GM12864 (cell line): ENCODE results near the gene TADA2A.

Source experiments
- DNase-seq: peaks from one replicate; pipeline ENCODE4 v3.0.0-alpha.2; 2011; ENCODE audit warnings: low read depth
- H3K4me3 ChIP-seq: 2 replicates; pipeline ENCODE4 v1.5.1; 2011; ENCODE audit warnings: mild to moderate bottlenecking, low read depth, low read length, control low read depth
- TF ChIP-seq, protein P1 (sequence below): IDR thresholded peaks from 2 replicates; pipeline ENCODE4 v1.5.1; 2011; ENCODE audit warnings: low read depth, mild to moderate bottlenecking, moderate library complexity, low read length, control low read depth, inconsistent platforms; ENCODE audit errors: missing control alignments

The TADA2A gene

DNA sequence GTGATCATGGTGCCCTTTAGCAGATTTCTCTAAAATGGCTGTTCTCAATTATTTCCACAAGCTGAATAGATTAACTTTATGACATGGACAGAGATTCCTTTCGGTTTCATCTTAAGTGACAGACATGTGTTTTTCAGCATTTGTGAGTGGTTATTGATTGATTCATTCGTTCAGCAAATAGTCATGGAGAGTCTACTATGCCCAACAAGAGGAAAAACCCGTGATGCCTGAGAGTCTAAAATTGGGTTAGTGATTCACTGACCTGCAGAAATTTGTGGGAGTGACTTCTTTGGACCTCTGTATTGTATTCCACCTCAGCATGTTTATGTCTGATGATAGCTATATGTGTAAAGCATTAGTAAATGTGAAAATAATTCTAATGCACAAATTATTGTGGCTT lies 55.0 kb downstream of the TADA2A start:
- no peak for DNase-seq
- TF ChIP-seq, protein P1, sequence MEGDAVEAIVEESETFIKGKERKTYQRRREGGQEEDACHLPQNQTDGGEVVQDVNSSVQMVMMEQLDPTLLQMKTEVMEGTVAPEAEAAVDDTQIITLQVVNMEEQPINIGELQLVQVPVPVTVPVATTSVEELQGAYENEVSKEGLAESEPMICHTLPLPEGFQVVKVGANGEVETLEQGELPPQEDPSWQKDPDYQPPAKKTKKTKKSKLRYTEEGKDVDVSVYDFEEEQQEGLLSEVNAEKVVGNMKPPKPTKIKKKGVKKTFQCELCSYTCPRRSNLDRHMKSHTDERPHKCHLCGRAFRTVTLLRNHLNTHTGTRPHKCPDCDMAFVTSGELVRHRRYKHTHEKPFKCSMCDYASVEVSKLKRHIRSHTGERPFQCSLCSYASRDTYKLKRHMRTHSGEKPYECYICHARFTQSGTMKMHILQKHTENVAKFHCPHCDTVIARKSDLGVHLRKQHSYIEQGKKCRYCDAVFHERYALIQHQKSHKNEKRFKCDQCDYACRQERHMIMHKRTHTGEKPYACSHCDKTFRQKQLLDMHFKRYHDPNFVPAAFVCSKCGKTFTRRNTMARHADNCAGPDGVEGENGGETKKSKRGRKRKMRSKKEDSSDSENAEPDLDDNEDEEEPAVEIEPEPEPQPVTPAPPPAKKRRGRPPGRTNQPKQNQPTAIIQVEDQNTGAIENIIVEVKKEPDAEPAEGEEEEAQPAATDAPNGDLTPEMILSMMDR = no peak
- no peak overlapping the region for H3K4me3 ChIP-seq

- TF ChIP-seq, protein P1 = no peak
- DNase-seq = no peak
- no peak overlapping the region for H3K4me3 ChIP-seq
These were observed 55.8 kb downstream of the TADA2A start for GRCh38 chr17:37462492-37462891.

DNA sequence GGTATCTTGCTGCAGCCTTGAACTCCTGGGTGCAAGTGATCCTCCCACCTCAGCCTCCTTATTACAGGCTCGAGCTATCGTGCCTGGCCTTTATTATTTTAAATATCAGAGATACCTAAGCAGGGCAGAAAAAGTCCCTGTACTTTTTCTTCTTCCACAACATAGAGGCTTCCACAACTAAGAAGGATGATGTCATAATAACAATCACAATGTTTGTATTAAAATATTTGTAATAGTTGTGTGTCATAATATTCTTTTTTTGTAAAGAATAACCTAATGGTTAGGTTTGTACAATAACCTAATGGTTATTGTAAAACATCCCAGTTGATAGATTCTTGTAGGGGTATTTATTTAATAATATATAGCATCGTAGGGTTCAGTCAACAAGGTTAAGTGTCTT lies 56.4 kb downstream of the TADA2A start:
- no peak for DNase-seq
- H3K4me3 ChIP-seq = no peak overlapping the region
- TF ChIP-seq, protein P1 = no peak

DNA sequence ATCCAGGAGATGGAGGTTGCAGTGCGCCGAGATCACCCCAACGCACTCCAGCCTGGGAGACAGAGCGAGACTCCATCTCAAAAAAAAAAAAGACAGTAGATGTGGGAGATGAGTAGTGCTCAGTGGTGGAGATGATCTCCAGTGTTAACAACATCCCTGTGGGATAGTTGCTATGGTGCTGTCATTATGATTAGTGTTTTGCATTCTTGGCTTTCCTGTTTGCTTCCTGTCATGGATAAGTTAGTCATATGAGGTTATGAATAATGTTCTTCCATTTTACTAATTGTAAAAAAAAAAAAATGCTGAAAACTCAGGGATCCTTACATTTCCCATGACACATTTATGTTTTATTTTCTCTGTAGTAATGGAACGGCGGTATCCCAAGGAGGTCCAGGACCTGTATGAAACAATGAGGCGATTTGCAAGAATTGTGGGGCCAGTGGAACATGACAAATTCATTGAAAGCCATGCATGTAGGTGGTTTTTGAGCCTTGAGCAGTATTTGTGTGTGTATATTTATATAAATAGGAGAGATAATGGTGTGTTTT lies 58.5 kb downstream of the TADA2A start:
- H3K4me3 ChIP-seq = no peak overlapping the region
- DNase-seq = no peak
- TF ChIP-seq, protein P1 = no peak

DNA sequence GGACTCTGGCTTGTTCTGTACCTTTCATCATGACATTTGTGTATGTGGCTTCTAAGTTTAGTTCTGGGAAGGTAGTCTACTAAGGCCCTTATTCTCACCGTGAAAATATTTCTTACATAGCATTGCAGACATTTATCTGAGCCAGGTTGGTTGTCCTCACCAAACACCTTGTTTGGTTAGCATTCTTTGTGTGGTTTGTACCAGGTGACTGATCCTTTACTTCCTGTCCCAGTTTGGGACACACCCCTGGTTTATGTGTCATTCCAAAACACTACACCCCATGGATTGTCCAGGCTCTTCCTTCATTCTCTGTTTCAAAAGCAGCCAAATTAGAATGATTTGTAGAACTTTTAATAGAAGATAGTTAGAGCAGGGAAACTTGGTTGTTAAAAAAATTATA lies 59.8 kb downstream of the TADA2A start:
- H3K4me3 ChIP-seq = no peak overlapping the region
- TF ChIP-seq, protein P1 = no peak
- DNase-seq = no peak

DNA sequence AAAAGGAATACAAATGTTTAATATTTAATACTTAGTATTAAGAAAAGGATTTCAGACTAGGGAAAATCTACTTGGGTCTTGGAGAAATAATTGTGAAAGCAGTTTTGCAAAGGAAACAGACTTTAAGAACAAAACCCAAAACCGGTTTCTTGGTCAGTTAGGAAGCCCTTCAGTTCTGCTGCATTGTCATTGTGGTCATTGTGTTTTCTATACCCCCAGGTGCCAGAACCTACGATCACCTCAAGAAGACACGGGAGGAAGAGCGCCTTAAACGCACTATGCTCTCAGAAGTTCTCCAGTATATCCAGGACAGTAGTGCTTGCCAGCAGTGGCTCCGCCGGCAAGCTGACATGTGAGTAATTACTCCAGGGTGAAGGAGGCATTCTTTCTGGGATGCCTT lies 63.5 kb downstream of the TADA2A start:
- TF ChIP-seq, protein P1 = no peak
- DNase-seq = no peak
- H3K4me3 ChIP-seq = no peak overlapping the region

GRCh38 chr17:37475731-37476420 lies 69.2 kb downstream of the TADA2A start:
- TF ChIP-seq, protein P1 = no peak
- H3K4me3 ChIP-seq = no peak overlapping the region
- DNase-seq = no peak
